GM23338 (cell line): ENCODE results near the gene ZNF775. TPM values are rescaled to one million over a fixed set of nuclear protein-coding genes. Genes with fewer than 3 reads are reported as not detected.

Experiments used
- ATAC-seq: fragments of 200-7000 bp; cut with Tn5 transposase; 3 replicates; pipeline ENCODE4 v1.9.1; 2020
- DNase-seq: peaks from one replicate; pipeline ENCODE4 v3.0.0-alpha.2; 2015; ENCODE audit warnings: low spot score
- H2AFZ ChIP-seq: fragments of 200-600 bp; sonication (generic); 2 replicates; pipeline ENCODE4 v1.8.0; 2016; ENCODE audit warnings: antibody characterized with exemption, mild to moderate bottlenecking, moderate library complexity
- H3F3A ChIP-seq: fragments of 200-600 bp; sonication (generic); replicated peaks from 2 replicates; pipeline ENCODE4 v1.8.0; 2017; ENCODE audit warnings: antibody characterized with exemption, mixed run types, low read depth
- H3K27ac ChIP-seq: fragments of 200-600 bp; sonication (generic); 2 replicates; pipeline ENCODE4 v1.6.1; 2016; ENCODE audit warnings: low read depth
- H3K27me3 ChIP-seq: fragments of 200-600 bp; sonication (generic); 2 replicates; pipeline ENCODE4 v1.8.0; 2016; ENCODE audit warnings: mild to moderate bottlenecking, mixed run types, moderate library complexity; ENCODE audit not compliant: insufficient read depth
- H3K36me3 ChIP-seq: fragments of 200-600 bp; sonication (generic); 2 replicates; pipeline ENCODE4 v1.8.0; 2016; ENCODE audit warnings: mild to moderate bottlenecking; ENCODE audit not compliant: insufficient read depth
- H3K4me1 ChIP-seq: fragments of 200-600 bp; sonication (generic); 2 replicates; pipeline ENCODE4 v1.8.0; 2016; ENCODE audit warnings: mild to moderate bottlenecking, moderate library complexity; ENCODE audit not compliant: insufficient read depth
- H3K4me2 ChIP-seq: fragments of 200-600 bp; sonication (generic); 2 replicates; pipeline ENCODE4 v1.7.1; 2017; ENCODE audit warnings: mixed run types
- H3K4me3 ChIP-seq: fragments of 200-600 bp; sonication (generic); 2 replicates; pipeline ENCODE4 v1.6.1; 2016; ENCODE audit warnings: mixed run types
- H3K79me2 ChIP-seq: fragments of 200-600 bp; sonication (generic); replicated peaks from 2 replicates; pipeline ENCODE4 v1.8.0; 2017; ENCODE audit warnings: mild to moderate bottlenecking; ENCODE audit not compliant: insufficient read depth
- H3K9me2 ChIP-seq: fragments of 200-600 bp; sonication (generic); 2 replicates; pipeline ENCODE4 v1.8.0; 2017; ENCODE audit not compliant: insufficient read depth
- H4K20me1 ChIP-seq: fragments of 200-600 bp; sonication (generic); replicated peaks from 2 replicates; pipeline ENCODE4 v1.8.0; 2017; ENCODE audit warnings: mild to moderate bottlenecking; ENCODE audit not compliant: insufficient read depth
- H3K27ac Mint-ChIP-seq: 2 replicates; pipeline ENCODE4 v1.8.0; 2020; ENCODE audit warnings: inconsistent platforms, mild to moderate bottlenecking, moderate library complexity, mixed read lengths
- H3K27me3 Mint-ChIP-seq: 3 replicates; pipeline ENCODE4 v1.8.0; 2022; ENCODE audit warnings: low read depth, mild to moderate bottlenecking, moderate library complexity, mixed read lengths, inconsistent platforms; ENCODE audit not compliant: insufficient read depth, poor library complexity
- H3K36me3 Mint-ChIP-seq: 3 replicates; pipeline ENCODE4 v1.8.0; 2021; ENCODE audit warnings: low read depth, mild to moderate bottlenecking, inconsistent platforms, moderate library complexity, mixed read lengths
- H3K4me1 Mint-ChIP-seq: 3 replicates; pipeline ENCODE4 v1.8.0; 2020; ENCODE audit warnings: mild to moderate bottlenecking, inconsistent platforms, mixed read lengths
- H3K4me3 Mint-ChIP-seq: 3 replicates; pipeline ENCODE4 v1.8.0; 2021; ENCODE audit warnings: moderate library complexity, mild to moderate bottlenecking, inconsistent platforms, mixed read lengths
- H3K9me3 Mint-ChIP-seq: 3 replicates; pipeline ENCODE4 v1.8.0; 2020; ENCODE audit warnings: moderate library complexity, mild to moderate bottlenecking, inconsistent platforms, mixed read lengths
- CREB1 ChIP-seq: fragments of 250-450 bp; sonication (Bioruptor Pico); IDR thresholded peaks from 2 replicates; pipeline ENCODE4 v1.5.0; 2020; ENCODE audit warnings: low read depth, mild to moderate bottlenecking, moderate library complexity
- EZH2 ChIP-seq: fragments of 200-600 bp; sonication (generic); IDR thresholded peaks from one replicate; pipeline ENCODE4 v1.8.0; 2017; ENCODE audit warnings: antibody characterized with exemption, mild to moderate bottlenecking, low read depth; ENCODE audit not compliant: unreplicated experiment
- EZH2phosphoT487 ChIP-seq: fragments of 200-600 bp; sonication (generic); IDR thresholded peaks from one replicate; pipeline ENCODE4 v1.8.1; 2018; ENCODE audit warnings: antibody characterized with exemption; ENCODE audit not compliant: unreplicated experiment
- JUNB ChIP-seq: IDR thresholded peaks from one replicate; pipeline ENCODE4 v1.6.1; 2016; ENCODE audit warnings: antibody characterized with exemption; ENCODE audit not compliant: unreplicated experiment
- NANOG ChIP-seq: IDR thresholded peaks from 2 replicates; pipeline ENCODE4 v1.6.1; 2016; ENCODE audit warnings: antibody characterized with exemption, borderline replicate concordance
- POLR2AphosphoS5 ChIP-seq: IDR thresholded peaks from 2 replicates; pipeline ENCODE4 v1.6.1; 2016; ENCODE audit warnings: antibody characterized with exemption, low read depth
- STAT1 ChIP-seq: IDR thresholded peaks from one replicate; pipeline ENCODE4 v1.6.1; 2016; ENCODE audit warnings: antibody characterized with exemption; ENCODE audit not compliant: unreplicated experiment
- ZNF114 ChIP-seq: fragments of 250-450 bp; sonication (Bioruptor Pico); IDR thresholded peaks from 2 replicates; pipeline ENCODE4 v1.5.0; 2020; ENCODE audit warnings: mild to moderate bottlenecking, moderate library complexity
- ZNF331 ChIP-seq: fragments of 250-450 bp; sonication (Bioruptor Pico); IDR thresholded peaks from 2 replicates; pipeline ENCODE4 v1.5.0; 2020; ENCODE audit warnings: low read depth, mild to moderate bottlenecking, moderate library complexity
- polyA plus RNA-seq: library from polyadenylated mRNA; unstranded; fragments of >200 nt; fragmentation: Nextera tagmentation; extraction: Ambion mirVana; gene quantifications from 2 replicates; pipeline ENCODE4 v1.2.1, GENCODE V29; 2016
- total RNA-seq: library from RNA; depleted of rRNA; stranded (reverse); fragments of >200 nt; shearing (Covaris generic); gene quantifications from 2 replicates; pipeline ENCODE4 v1.2.3, GENCODE V29; 2014
- TF ChIP-seq, protein P1 (sequence below): IDR thresholded peaks from 2 replicates; pipeline ENCODE4 v1.6.1; 2016; ENCODE audit warnings: antibody characterized with exemption
- TF ChIP-seq, protein P2 (sequence below), 2 experiments: fragments of 200-600 bp in 1 of 2; sonication (generic) in 1 of 2; conservative IDR thresholded peaks; 2 replicates each; pipeline versions ENCODE4 v1.5.1 to v1.6.1; 2016 to 2017; ENCODE audit warnings: antibody characterized with exemption in 2 of 2, low read depth in 2 of 2, mild to moderate bottlenecking in 2 of 2, moderate library complexity in 1 of 2
- TF ChIP-seq, protein P3 (sequence below): fragments of 250-450 bp; sonication (Bioruptor Pico); IDR thresholded peaks from 2 replicates; pipeline ENCODE4 v1.5.0; 2020; ENCODE audit warnings: mild to moderate bottlenecking, moderate library complexity
- TF ChIP-seq, protein P4 (sequence below): IDR thresholded peaks from one replicate; pipeline ENCODE4 v1.6.1; 2018; ENCODE audit warnings: antibody characterized with exemption; ENCODE audit not compliant: unreplicated experiment

Gene ZNF775
- total and polyA plus RNA-seq, 2 experiments from 2014 or later = 4.5 to 38.2 TPM

DNA sequence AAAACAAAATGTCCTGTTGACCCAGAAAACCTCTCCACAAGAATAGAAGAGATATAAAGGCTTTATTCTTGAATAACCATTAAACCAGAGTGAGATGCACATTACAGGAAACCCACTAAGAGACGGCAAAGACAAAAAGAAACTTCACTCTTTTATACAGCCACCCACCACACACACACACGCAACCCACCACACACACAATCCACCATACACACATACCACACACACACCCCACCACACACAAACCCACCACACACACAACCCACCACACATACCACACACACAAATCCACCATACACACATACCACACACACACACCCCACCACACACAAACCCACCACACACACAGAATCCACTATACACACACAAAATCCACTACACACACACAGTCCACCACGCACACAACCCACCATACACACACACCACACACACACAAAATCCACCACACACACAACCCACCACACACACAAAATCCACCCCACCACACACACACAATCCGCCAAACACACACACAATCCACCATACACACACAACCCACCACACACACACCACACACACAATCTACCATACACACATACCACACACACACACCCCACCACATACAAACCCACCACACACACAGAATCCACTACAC lies 20.0 kb upstream of the ZNF775 start:
- H3K27me3 ChIP-seq = no peaks in the 10 kb centered on the region
- ATAC-seq (no peak), DNase-seq (no peak)
- no peak for TF ChIP-seq ZNF331 (CRISPR knock-in tag)
- TF ChIP-seq STAT1 = no peak
- TF ChIP-seq ZNF114 (CRISPR knock-in tag) = no peak
- TF ChIP-seq EZH2phosphoT487 = no peak
- no peak for TF ChIP-seq EZH2
- TF ChIP-seq, protein P1, sequence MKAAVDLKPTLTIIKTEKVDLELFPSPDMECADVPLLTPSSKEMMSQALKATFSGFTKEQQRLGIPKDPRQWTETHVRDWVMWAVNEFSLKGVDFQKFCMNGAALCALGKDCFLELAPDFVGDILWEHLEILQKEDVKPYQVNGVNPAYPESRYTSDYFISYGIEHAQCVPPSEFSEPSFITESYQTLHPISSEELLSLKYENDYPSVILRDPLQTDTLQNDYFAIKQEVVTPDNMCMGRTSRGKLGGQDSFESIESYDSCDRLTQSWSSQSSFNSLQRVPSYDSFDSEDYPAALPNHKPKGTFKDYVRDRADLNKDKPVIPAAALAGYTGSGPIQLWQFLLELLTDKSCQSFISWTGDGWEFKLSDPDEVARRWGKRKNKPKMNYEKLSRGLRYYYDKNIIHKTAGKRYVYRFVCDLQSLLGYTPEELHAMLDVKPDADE = no peak
- no peak for TF ChIP-seq POLR2AphosphoS5
- TF ChIP-seq, protein P2, sequence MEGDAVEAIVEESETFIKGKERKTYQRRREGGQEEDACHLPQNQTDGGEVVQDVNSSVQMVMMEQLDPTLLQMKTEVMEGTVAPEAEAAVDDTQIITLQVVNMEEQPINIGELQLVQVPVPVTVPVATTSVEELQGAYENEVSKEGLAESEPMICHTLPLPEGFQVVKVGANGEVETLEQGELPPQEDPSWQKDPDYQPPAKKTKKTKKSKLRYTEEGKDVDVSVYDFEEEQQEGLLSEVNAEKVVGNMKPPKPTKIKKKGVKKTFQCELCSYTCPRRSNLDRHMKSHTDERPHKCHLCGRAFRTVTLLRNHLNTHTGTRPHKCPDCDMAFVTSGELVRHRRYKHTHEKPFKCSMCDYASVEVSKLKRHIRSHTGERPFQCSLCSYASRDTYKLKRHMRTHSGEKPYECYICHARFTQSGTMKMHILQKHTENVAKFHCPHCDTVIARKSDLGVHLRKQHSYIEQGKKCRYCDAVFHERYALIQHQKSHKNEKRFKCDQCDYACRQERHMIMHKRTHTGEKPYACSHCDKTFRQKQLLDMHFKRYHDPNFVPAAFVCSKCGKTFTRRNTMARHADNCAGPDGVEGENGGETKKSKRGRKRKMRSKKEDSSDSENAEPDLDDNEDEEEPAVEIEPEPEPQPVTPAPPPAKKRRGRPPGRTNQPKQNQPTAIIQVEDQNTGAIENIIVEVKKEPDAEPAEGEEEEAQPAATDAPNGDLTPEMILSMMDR (conservative IDR thresholded peaks at IDR 0.05; ENCODE audit: low read depth in 2 of 2) = no peak
- no peak for TF ChIP-seq CREB1 (CRISPR knock-in tag)
- TF ChIP-seq NANOG = no peak
- TF ChIP-seq, protein P3, sequence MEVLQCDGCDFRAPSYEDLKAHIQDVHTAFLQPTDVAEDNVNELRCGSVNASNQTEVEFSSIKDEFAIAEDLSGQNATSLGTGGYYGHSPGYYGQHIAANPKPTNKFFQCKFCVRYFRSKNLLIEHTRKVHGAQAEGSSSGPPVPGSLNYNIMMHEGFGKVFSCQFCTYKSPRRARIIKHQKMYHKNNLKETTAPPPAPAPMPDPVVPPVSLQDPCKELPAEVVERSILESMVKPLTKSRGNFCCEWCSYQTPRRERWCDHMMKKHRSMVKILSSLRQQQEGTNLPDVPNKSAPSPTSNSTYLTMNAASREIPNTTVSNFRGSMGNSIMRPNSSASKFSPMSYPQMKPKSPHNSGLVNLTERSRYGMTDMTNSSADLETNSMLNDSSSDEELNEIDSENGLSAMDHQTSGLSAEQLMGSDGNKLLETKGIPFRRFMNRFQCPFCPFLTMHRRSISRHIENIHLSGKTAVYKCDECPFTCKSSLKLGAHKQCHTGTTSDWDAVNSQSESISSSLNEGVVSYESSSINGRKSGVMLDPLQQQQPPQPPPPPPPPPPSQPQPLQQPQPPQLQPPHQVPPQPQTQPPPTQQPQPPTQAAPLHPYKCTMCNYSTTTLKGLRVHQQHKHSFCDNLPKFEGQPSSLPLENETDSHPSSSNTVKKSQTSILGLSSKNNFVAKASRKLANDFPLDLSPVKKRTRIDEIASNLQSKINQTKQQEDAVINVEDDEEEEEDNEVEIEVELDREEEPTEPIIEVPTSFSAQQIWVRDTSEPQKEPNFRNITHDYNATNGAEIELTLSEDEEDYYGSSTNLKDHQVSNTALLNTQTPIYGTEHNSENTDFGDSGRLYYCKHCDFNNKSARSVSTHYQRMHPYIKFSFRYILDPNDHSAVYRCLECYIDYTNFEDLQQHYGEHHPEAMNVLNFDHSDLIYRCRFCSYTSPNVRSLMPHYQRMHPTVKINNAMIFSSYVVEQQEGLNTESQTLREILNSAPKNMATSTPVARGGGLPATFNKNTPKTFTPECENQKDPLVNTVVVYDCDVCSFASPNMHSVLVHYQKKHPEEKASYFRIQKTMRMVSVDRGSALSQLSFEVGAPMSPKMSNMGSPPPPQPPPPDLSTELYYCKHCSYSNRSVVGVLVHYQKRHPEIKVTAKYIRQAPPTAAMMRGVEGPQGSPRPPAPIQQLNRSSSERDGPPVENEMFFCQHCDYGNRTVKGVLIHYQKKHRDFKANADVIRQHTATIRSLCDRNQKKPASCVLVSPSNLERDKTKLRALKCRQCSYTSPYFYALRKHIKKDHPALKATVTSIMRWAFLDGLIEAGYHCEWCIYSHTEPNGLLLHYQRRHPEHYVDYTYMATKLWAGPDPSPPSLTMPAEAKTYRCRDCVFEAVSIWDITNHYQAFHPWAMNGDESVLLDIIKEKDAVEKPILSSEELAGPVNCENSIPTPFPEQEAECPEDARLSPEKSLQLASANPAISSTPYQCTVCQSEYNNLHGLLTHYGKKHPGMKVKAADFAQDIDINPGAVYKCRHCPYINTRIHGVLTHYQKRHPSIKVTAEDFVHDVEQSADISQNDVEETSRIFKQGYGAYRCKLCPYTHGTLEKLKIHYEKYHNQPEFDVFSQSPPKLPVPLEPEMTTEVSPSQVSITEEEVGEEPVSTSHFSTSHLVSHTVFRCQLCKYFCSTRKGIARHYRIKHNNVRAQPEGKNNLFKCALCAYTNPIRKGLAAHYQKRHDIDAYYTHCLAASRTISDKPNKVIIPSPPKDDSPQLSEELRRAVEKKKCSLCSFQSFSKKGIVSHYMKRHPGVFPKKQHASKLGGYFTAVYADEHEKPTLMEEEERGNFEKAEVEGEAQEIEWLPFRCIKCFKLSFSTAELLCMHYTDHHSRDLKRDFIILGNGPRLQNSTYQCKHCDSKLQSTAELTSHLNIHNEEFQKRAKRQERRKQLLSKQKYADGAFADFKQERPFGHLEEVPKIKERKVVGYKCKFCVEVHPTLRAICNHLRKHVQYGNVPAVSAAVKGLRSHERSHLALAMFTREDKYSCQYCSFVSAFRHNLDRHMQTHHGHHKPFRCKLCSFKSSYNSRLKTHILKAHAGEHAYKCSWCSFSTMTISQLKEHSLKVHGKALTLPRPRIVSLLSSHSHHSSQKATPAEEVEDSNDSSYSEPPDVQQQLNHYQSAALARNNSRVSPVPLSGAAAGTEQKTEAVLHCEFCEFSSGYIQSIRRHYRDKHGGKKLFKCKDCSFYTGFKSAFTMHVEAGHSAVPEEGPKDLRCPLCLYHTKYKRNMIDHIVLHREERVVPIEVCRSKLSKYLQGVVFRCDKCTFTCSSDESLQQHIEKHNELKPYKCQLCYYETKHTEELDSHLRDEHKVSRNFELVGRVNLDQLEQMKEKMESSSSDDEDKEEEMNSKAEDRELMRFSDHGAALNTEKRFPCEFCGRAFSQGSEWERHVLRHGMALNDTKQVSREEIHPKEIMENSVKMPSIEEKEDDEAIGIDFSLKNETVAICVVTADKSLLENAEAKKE (CRISPR knock-in tag) = no peak
- no peak for TF ChIP-seq JUNB
- TF ChIP-seq, protein P4, sequence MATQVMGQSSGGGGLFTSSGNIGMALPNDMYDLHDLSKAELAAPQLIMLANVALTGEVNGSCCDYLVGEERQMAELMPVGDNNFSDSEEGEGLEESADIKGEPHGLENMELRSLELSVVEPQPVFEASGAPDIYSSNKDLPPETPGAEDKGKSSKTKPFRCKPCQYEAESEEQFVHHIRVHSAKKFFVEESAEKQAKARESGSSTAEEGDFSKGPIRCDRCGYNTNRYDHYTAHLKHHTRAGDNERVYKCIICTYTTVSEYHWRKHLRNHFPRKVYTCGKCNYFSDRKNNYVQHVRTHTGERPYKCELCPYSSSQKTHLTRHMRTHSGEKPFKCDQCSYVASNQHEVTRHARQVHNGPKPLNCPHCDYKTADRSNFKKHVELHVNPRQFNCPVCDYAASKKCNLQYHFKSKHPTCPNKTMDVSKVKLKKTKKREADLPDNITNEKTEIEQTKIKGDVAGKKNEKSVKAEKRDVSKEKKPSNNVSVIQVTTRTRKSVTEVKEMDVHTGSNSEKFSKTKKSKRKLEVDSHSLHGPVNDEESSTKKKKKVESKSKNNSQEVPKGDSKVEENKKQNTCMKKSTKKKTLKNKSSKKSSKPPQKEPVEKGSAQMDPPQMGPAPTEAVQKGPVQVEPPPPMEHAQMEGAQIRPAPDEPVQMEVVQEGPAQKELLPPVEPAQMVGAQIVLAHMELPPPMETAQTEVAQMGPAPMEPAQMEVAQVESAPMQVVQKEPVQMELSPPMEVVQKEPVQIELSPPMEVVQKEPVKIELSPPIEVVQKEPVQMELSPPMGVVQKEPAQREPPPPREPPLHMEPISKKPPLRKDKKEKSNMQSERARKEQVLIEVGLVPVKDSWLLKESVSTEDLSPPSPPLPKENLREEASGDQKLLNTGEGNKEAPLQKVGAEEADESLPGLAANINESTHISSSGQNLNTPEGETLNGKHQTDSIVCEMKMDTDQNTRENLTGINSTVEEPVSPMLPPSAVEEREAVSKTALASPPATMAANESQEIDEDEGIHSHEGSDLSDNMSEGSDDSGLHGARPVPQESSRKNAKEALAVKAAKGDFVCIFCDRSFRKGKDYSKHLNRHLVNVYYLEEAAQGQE = no peak
- no peak overlapping the region for H3K4me3 ChIP-seq
- peaks cover 5% of the 10 kb centered on the region for H3K27me3 Mint-ChIP-seq
- H3K36me3 ChIP-seq = no peaks in the 10 kb centered on the region; the same call in 1 of the 2 replicates
- H3K9me3 Mint-ChIP-seq = no peaks in the 10 kb centered on the region; the same call in 2 of the 3 replicates
- H2AFZ ChIP-seq = no peak overlapping the region
- no peak overlapping the region for H3K4me3 Mint-ChIP-seq
- no peaks in the 10 kb centered on the region for H3K9me2 ChIP-seq
- no peak overlapping the region for H3K4me2 ChIP-seq
- no peaks in the 10 kb centered on the region; the same call in 2 of the 3 replicates for H3K36me3 Mint-ChIP-seq
- no peaks in the 10 kb centered on the region for H4K20me1 ChIP-seq
- peaks cover 21% of the 10 kb centered on the region for H3F3A ChIP-seq
- H3K4me1 ChIP-seq = peaks cover 46% of the 10 kb centered on the region
- no peak overlapping the region; the same call in 1 of the 2 replicates for H3K27ac Mint-ChIP-seq
- peaks cover 51% of the 10 kb centered on the region for H3K4me1 Mint-ChIP-seq
- no peak overlapping the region for H3K27ac ChIP-seq
- no peaks in the 10 kb centered on the region for H3K79me2 ChIP-seq
